Measurements from ENCODE around the gene SDC1. TPM values are rescaled to one million over a fixed set of nuclear protein-coding genes. Genes with fewer than 3 reads are reported as not detected.

Gene SDC1
- total and polyA plus RNA-seq, 2 of the 8 experiments (the other 6 are each of a cell fraction or from before 2014, with no cell fraction given) = 45.3 to 73.3 TPM

DNA sequence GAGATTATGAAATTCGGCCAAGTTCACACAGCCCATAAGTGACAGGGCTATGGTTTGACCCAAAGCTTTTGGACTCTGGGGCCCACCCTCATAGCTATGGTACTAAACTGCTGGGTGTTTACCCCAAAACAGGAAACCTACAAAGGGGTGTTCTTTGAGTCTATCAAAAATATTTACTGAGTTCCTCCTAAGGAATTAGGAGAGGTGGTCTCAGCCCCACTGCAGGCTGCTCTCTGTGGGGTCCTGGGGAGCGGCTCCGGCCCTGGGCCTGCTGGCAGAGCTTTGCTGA lies 45.5 kb downstream of the SDC1 start:
- H3K9ac ChIP-seq (replicated peaks in 1 of 4; ENCODE audit: extremely low read depth in 1 of 4, low read depth in 3 of 4, low read length in 3 of 4) = no peak overlapping the region
- no peaks in the 10 kb centered on the region for H3K27me3 ChIP-seq (replicated peaks in 1 of 4; ENCODE audit: control insufficient read depth in 3 of 4, extremely low read depth in 1 of 4, insufficient read depth in 3 of 4, low read length in 3 of 4)
- ChIA-PET POLR2A (ENCODE audit: partially characterized antibody) (no interaction called here), CTCF (ENCODE audit: partially characterized antibody) (interaction anchor here (0.6 to 17.4 kb wide), 12 partner anchors 11 to 164 kb away, joined by 3 to 163 read pairs (median 4); no protein-coding TSS in a partner anchor)
- H3K23ac ChIP-seq (ENCODE audit: insufficient read length) = no peak overlapping the region
- no peaks in the 10 kb centered on the region for H3K36me3 ChIP-seq (ENCODE audit: control insufficient read depth in 2 of 4, insufficient read depth in 4 of 4, low read length in 3 of 4)
- no peak overlapping the region for H3K18ac ChIP-seq (ENCODE audit: extremely low read depth, low read length)
- no peak overlapping the region for H2BK20ac ChIP-seq (ENCODE audit: low read length)
- H3K4me3 ChIP-seq (ENCODE audit: extremely low read depth in 1 of 4, insufficient read depth in 2 of 4, low read depth in 3 of 4, low read length in 4 of 4) = no peak overlapping the region
- no peak overlapping the region for H2AK5ac ChIP-seq (ENCODE audit: low read depth, low read length)
- no peak overlapping the region for H3K4ac ChIP-seq (replicated peaks; ENCODE audit: insufficient read length, low read depth, low read length)
- no peak overlapping the region for H3K27ac ChIP-seq (ENCODE audit: low read depth, low read length)
- H2BK12ac ChIP-seq (ENCODE audit: low read depth, low read length) = no peak overlapping the region
- H4K8ac ChIP-seq (ENCODE audit: extremely low read depth, insufficient read depth, low read length) = no peak overlapping the region
- H2BK120ac ChIP-seq (replicated peaks; ENCODE audit: low read depth, low read length) = no peak overlapping the region
- H3K79me1 ChIP-seq (ENCODE audit: low read depth, low read length) = no peaks in the 10 kb centered on the region
- FAIRE-seq = no peak
- H3K79me2 ChIP-seq (ENCODE audit: control insufficient read depth in 1 of 2, insufficient read depth in 2 of 2, low read length in 2 of 2) = no peaks in the 10 kb centered on the region
- no peak overlapping the region for H4K5ac ChIP-seq (ENCODE audit: insufficient read length, low read depth, low read length)
- H3K56ac ChIP-seq (replicated peaks; ENCODE audit: insufficient read length, low read depth, low read length) = no peak overlapping the region
- no peak overlapping the region for H2BK5ac ChIP-seq (ENCODE audit: low read depth, low read length)
- peaks cover 0 to 7% (median 0%) of the 10 kb centered on the region in 4 experiments; a peak in 1 of 7 replicates for H3K4me1 ChIP-seq (replicated peaks in 1 of 4; ENCODE audit: control insufficient read depth in 3 of 4, insufficient read depth in 4 of 4, low read length in 3 of 4)
- H3K4me2 ChIP-seq (ENCODE audit: insufficient read depth in 1 of 2, low read depth in 2 of 2, low read length in 2 of 2) = no peak overlapping the region
- H3K23me2 ChIP-seq (ENCODE audit: low read depth, low read length) = no peaks in the 10 kb centered on the region
- H3K14ac ChIP-seq (ENCODE audit: insufficient read length) = no peak overlapping the region
- WGBS, 2 experiments (ENCODE audit: extremely low coverage in 1 of 2, insufficient coverage in 1 of 2, insufficient read length in 1 of 2, insufficient replicate concordance in 2 of 2, low coverage in 1 of 2, low lambda C conversion rate in 2 of 2, missing lambda C conversion rate in 1 of 2) = 83% methylated on average over 3 of the region's 3 CpGs; no CpG with 5 or more reads in 1 of the 2 experiments
- H3K9me3 ChIP-seq (ENCODE audit: insufficient read depth in 2 of 2, low read depth in 1 of 2, low read length in 1 of 2) = no peaks in the 10 kb centered on the region
- no peak overlapping the region for H2AFZ ChIP-seq (ENCODE audit: low read length)
- H4K20me1 ChIP-seq (replicated peaks in 1 of 2; ENCODE audit: control insufficient read depth in 1 of 2, insufficient read depth in 2 of 2, low read length in 2 of 2) = no peaks in the 10 kb centered on the region
- no peak overlapping the region for H2BK15ac ChIP-seq (ENCODE audit: low read length)
- no peak for DNase-seq (ENCODE audit: low read depth in 1 of 2, low spot score in 2 of 2)
- no peak overlapping the region for H4K91ac ChIP-seq (replicated peaks; ENCODE audit: insufficient read length, low read length)
- TF ChIP-seq EP300 (IDR thresholded peaks at IDR 0.05; ENCODE audit: borderline replicate concordance in 1 of 2, low read depth in 2 of 2, low read length in 2 of 2) (no peak), KDM4A (IDR thresholded peaks at IDR 0.05; ENCODE audit: low read depth, low read length, severe bottlenecking) (no peak), CHD1 (IDR thresholded peaks at IDR 0.05; ENCODE audit: low read depth, low read length) (no peak), SAP30 (IDR thresholded peaks at IDR 0.05; ENCODE audit: insufficient read depth, insufficient replicate concordance, low read length) (no peak), RAD21 (IDR thresholded peaks at IDR 0.05 in 1 of 2, conservative IDR thresholded peaks at IDR 0.05 in 1 of 2; ENCODE audit: low read depth in 2 of 2, low read length in 2 of 2) (no peak), CTBP2 (IDR thresholded peaks at IDR 0.05; ENCODE audit: borderline replicate concordance, insufficient read depth, insufficient read length, low read length) (no peak), SRF (IDR thresholded peaks at IDR 0.05; ENCODE audit: low read depth, low read length) (no peak), BACH1 (IDR thresholded peaks at IDR 0.05; ENCODE audit: low read length) (no peak), CREB1 (IDR thresholded peaks at IDR 0.05) (no peak), ASH2L (IDR thresholded peaks at IDR 0.05; ENCODE audit: low read length) (no peak), RBBP5 (IDR thresholded peaks at IDR 0.05; ENCODE audit: borderline replicate concordance, low read depth, low read length) (no peak)
- TF ChIP-seq, protein P1, sequence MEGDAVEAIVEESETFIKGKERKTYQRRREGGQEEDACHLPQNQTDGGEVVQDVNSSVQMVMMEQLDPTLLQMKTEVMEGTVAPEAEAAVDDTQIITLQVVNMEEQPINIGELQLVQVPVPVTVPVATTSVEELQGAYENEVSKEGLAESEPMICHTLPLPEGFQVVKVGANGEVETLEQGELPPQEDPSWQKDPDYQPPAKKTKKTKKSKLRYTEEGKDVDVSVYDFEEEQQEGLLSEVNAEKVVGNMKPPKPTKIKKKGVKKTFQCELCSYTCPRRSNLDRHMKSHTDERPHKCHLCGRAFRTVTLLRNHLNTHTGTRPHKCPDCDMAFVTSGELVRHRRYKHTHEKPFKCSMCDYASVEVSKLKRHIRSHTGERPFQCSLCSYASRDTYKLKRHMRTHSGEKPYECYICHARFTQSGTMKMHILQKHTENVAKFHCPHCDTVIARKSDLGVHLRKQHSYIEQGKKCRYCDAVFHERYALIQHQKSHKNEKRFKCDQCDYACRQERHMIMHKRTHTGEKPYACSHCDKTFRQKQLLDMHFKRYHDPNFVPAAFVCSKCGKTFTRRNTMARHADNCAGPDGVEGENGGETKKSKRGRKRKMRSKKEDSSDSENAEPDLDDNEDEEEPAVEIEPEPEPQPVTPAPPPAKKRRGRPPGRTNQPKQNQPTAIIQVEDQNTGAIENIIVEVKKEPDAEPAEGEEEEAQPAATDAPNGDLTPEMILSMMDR (IDR thresholded peaks at IDR 0.05; ENCODE audit: control extremely low read depth in 1 of 3, insufficient read depth in 1 of 3, low read depth in 1 of 3, low read length in 3 of 3) = no peak
